GM21367 (cell line): ENCODE data around the gene EXOSC10.
"Not testable (repeated sequence)": the region's sequence is repeated elsewhere in the genome, so short reads cannot be mapped to it uniquely, and the experiment has no call there.

ENCODE experiments used
- ATAC-seq: cut with Tn5 transposase; IDR thresholded peaks from one replicate; pipeline ENCODE4 v1.9.1; 2021; ENCODE audit not compliant: unreplicated experiment

The EXOSC10 gene

DNA sequence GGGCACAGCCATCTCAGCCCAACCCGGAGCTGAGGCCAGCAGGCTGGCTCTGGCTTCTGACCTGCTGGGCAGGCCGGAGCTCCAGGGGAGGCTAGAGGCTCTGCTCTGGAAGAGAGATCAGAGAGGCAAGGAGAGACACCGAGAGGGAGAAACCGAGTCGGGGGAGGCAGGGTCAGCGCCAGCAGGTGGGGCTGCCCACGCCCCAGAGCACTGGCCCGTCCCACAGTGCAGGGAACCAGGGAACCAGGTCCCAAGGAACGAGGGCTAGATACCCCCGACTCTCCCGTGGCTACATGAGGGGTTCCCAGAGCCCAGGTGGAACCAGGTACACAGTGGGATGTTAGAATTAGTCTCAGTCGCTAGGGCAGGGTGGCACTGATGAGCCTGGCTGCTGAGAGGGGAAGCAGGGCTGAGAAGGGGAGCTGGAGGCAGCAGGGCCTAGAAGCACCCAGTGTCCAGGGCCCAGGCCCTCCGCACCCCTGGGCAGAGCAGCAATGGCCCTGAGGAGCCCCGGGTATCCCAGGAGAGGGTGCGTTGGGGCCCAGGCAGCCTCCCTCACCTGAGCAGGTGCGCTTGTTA lies 54.7 kb downstream of the EXOSC10 start:
- no peak for ATAC-seq

GRCh38 chr1:11044086-11044848 lies 55.4 kb downstream of the EXOSC10 start:
- no peak for ATAC-seq

DNA sequence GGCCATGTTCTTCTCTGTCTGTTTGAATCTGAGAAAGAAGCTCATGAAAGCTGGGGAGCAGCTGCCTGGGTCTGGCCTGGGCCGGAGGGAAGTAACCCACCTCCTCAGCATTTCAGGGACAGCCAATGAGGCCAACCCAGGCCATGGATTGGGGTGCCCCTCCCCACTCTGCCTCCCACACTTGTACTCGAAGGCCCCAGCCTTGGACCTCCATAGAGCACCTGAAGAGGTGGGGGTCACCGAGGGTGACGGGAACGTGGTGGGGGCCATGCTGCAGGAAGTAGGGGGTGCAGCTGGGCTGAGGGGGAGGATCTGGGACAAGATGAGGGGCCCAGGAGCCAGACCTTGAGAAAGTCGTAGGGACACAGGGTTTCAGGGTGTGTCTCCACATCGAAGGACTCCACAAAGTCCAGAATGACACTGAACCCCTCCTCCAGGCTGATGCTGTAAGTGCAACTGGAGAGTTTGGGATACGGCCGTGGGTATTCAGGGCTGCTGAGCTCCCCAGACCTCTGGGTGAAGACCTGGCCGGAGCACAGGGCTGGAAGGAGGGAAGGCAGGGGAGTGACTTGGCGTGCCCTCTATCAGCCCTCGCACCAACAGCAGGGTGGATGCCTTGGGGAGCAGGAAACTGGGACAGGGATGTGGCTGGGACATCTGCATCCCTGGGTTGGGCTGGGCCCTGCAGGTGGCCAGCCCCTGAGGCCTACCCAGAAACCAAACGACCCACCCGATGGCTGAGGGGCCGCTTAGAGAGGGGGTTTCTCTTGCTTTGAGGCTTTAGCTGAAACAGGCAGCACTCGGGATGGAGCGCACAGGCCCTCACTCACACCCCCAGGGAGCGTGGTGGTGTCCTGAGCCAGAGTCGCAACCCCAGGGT lies 56.4 kb downstream of the EXOSC10 start:
- ATAC-seq, result no peak

GRCh38 chr1:11042065-11042464 lies 57.6 kb downstream of the EXOSC10 start:
- ATAC-seq, result no peak

- no peak for ATAC-seq
These were observed 58.6 kb downstream of the EXOSC10 start for GRCh38 chr1:11041048-11041447.

- ATAC-seq, result not testable (repeated sequence)
These were observed 59.6 kb downstream of the EXOSC10 start for GRCh38 chr1:11040105-11040429.

DNA sequence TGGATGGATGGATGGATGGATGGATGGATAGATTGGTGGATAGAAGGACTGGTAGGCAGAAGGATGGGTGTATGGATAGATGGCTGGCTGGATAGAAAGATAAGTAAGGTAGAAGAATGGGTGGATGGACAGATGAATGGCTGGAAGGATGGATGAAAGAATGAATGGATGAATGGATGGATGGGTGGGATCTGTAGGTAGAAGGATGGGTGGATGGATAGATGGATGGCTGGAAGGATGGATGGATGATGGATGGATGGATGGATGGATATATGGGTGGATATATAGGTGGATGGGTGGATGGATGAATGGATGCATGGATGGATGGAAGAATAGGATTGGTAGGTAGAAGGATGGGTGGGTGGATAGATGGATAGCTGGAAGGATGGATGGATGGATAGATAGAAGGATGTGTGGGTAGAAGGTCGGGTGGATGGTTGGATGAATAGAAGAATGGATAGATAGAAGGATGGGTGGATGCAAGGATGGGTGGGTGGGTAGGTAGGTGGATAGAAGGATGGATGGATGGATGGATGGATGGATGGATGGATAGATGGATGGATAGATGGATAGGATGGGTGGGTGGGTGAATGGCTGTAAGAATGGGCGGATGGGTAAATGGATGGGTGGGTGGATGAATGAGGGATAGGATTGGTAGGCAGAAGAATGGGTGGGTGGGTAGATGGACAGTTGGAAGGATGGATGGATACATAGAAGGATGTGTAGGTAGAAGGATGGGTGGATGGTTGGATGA lies 60.1 kb downstream of the EXOSC10 start:
- no peak for ATAC-seq

- ATAC-seq, result no peak
These were observed 61.9 kb downstream of the EXOSC10 start for GRCh38 chr1:11037740-11038182.

DNA sequence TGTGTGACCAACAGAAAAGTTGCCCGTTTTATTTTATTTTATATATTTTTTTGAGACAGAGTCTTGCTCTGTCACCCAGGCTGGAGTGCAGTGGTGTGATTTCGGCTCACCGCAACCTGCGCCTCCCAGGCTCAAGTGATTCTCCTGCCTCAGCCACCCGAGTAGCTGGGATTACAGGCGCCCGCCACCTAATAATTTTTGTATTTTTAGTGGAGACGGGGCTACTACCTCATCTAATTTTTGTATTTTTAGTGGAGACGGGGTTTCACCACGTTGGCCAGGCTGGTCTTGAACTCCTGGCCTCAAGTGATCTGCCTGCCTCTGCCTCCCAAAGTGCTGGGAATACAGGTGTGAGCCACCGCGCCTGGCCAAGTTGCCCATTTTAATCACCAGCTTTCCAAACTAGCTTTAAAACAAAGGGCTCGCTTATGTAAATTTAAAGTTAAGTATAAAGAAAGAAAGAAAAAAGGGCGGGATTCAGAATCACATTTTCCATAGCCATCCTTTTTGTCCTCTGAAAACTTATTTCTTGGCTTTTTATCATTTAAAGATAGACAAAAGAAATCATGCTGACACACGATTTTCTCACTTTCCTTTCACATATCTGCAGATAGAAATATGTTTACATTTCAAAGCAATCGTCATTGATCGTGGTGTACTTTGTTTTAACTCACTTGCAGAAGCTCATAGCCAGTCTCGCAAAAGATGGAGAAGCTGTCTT lies 62.5 kb downstream of the EXOSC10 start:
- not testable (repeated sequence) for ATAC-seq

GRCh38 chr1:11031624-11032262 lies 67.9 kb downstream of the EXOSC10 start:
- no peak for ATAC-seq

- ATAC-seq, result no peak
These were observed 68.8 kb downstream of the EXOSC10 start for GRCh38 chr1:11030865-11031264.

- no peak for ATAC-seq
These were observed 71.7 kb downstream of the EXOSC10 start for GRCh38 chr1:11028018-11028417.

GRCh38 chr1:11027316-11027715 lies 72.4 kb downstream of the EXOSC10 start:
- ATAC-seq, result no peak

GRCh38 chr1:11026903-11027302 lies 72.8 kb downstream of the EXOSC10 start:
- ATAC-seq, result no peak

GRCh38 chr1:11026052-11026451 lies 73.6 kb downstream of the EXOSC10 start:
- ATAC-seq, result no peak

- ATAC-seq, result no peak
These were observed 74.1 kb downstream of the EXOSC10 start for GRCh38 chr1:11025618-11026017.

- ATAC-seq, result no peak
These were observed 74.8 kb downstream of the EXOSC10 start for GRCh38 chr1:11024874-11025203.

DNA sequence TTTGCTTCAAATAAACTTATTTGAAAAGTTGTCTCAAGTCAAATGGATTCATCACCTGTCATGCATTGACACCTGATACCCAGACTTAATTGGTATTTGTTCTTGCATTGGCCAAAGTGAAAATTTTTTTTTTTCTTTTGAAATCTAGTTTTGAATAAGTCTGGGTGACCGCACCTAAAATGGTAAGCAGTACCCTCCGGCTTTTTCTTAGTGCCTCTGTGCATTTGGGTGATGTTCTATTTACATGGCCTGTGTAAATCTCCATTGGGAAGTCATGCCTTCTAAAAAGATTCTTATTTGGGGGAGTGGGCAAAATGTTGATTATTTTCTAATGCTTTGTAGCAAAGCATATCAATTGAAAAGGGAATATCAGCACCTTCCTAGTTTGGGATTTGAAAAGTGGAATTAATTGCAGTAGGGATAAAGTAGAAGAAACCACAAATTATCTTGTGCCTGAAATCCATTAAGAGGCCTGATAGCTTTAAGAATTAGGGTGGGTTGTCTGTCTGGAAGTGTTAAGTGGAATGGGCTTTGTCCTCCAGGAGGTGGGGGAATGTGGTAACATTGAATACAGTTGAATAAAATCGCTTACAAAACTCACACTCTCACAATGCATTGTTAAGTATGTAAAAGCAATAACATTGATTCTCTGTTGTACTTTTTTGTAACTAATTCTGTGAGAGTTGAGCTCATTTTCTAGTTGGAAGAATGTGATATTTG lies 75.4 kb downstream of the EXOSC10 start:
- no peak for ATAC-seq

DNA sequence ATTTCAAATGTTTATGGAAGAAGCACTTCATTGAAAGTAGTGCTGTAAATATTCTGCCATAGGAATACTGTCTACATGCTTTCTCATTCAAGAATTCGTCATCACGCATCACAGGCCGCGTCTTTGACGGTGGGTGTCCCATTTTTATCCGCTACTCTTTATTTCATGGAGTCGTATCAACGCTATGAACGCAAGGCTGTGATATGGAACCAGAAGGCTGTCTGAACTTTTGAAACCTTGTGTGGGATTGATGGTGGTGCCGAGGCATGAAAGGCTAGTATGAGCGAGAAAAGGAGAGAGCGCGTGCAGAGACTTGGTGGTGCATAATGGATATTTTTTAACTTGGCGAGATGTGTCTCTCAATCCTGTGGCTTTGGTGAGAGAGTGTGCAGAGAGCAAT lies 76.5 kb downstream of the EXOSC10 start:
- no peak for ATAC-seq

DNA sequence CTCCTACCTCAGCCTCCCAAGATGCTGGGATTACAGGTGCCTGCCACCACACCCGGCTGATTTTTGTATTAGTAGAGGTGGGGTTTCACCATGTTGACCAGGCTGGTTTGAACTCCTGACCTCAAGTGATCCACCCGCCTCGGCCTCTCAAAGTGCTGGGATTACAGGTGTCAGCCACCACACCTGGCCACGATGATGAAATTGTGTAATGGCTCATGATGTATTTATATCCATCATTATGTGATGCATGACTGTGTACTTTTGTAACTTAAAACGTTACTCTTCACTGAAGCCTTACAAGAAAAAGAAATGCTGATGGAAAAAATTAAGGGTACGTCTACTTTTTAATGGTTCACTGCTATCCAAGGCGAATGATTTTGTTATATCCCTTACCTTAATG lies 79.7 kb downstream of the EXOSC10 start:
- ATAC-seq, result no peak
